Activated CD4-positive, alpha-beta T cell treated with anti-CD3 and anti-CD28 coated beads, Interleukin-2, amount 50 U/mL, for 16 hours (primary cell): ENCODE results near the gene BCDIN3D.

Source experiments
- DNase-seq: peaks from one replicate; pipeline ENCODE4 v3.0.0-alpha.2; 2020

The BCDIN3D gene

DNA sequence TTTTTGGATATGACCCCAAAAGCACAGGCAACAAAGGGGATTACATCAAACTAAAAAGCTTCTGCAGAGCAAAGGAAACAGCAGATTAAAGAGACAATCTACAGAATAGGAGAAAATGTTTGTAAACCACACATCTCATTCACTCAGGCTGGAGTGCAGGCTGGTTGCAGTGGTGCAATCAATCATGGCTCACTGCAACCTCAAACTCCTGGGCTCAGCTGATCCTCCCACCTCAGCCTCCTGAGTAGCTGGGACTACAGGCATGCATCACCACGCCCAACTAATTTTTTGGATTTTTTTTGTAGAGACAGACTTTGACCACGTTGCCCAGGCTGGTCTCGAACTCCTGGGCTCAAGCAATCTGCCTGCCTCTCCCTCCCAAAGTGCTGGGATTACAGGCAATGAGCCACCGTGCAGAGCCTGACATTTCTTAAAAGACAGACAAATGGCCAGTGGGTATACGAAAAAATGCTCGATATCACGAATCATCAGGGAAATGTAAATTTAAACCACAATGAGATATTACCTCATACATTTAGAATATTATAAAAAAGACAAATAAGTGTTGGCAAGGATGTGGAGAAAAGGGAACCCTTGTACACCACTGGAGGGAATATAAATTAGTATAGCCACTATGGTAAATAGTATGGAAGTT lies 24.5 kb downstream of the BCDIN3D start:
- no peak for DNase-seq

DNA sequence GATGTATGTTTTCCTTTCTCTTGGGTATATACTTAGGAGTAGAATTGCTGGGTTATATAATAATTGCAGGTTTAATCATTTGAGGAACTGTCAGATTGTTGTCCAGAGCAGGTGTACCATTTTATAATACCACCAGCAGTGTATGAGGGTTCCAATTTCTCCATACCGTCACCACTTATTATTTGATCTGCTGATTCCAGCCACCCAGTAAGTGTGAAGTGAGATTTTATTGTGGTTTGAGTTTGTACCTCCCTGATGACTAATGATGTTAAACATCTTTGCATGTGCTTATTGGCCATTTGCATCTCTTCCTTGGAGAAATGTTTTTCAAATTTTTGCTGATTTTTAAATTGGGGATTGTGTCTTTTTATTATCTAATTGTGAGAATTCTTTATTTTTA lies 29.8 kb downstream of the BCDIN3D start:
- no peak for DNase-seq

DNA sequence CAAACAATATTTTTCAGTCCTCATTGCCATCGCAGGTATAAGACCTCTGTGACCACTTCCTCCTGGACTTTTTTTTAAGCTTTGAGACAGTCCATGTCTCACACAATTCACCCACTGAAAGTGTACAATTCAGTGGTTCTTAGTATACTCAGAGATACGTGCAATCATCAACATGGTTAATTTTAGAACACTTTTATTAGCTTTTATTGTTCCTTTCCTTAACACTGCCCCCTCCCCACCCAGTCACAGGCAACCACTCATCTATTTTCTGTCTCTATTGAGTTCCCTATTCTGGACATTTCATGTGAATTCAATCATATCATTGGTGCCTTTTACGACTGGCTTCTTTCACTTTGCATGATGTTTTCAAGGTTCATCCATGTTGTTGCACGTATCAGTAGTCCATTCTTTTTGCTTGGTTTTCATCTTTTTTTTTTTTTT lies 30.9 kb downstream of the BCDIN3D start:
- no peak for DNase-seq

DNA sequence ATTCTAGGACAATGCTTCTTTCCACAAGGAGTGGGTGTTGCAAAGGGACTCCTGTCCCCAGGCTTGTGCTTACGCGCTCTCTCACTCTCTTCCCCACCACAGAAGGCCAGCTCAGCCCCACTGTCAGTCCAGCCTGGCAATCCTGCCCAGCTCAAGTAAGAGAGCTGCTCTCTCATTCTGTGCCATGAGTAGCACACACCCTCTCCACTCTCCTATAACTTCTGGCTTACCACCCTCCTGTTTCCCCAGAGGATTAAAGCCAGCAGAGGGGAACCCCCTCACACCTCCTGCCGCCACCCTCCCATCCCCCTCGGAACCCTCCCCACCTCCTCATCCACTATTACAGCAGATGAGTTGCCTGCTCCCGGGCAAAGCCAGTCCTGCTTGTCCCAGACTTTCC lies 31.8 kb downstream of the BCDIN3D start:
- no peak for DNase-seq

DNA sequence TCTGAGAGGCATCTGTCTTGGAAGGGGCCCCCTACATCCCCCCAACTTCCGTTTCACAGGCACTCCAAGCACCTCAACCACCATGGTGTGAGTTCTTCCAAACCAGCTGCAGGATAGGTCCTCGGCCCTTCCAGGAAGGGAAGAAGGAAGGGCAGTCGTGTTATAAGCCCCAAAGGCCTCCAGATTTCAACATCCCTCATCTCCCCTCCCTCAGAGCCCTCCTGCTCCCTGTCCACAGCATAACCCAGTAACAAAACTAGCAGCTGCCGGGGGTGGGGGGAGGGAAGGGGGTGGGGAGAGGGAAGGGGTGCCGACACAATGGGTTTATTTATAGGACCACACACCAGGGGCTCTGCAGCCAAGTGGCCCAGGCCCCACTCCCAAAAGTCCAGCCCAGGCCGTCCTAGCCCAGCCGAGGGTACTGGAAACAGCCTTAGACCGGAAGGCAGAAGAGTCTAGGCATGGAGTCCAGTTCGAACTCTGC lies 33.0 kb downstream of the BCDIN3D start:
- no peak for DNase-seq

DNA sequence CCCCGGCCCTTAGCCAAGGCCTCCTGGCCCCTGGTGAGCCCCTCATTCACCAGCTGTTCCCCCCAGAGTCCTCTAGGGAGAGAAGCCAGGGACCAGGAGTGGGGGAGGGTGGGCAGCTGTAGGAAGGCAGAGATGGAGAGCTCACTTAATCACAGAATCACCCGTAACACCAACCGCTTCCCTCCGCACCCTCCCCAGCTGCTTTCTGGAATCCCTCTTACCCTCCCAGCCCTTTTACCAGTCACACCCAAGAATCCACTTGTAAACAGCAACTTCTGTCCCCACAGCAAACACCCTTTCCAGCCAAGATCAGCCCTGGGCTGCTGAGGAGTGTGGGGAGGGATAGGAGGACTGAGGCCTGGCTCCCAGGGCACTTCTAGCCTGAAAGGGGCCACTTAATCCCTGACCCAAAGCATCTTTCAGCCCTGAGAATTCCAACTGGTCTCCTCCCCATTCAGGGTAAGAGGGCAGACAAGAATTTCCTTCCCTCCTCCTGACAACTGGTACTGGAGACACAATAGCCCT lies 33.5 kb downstream of the BCDIN3D start:
- DNase-seq, result no peak

DNA sequence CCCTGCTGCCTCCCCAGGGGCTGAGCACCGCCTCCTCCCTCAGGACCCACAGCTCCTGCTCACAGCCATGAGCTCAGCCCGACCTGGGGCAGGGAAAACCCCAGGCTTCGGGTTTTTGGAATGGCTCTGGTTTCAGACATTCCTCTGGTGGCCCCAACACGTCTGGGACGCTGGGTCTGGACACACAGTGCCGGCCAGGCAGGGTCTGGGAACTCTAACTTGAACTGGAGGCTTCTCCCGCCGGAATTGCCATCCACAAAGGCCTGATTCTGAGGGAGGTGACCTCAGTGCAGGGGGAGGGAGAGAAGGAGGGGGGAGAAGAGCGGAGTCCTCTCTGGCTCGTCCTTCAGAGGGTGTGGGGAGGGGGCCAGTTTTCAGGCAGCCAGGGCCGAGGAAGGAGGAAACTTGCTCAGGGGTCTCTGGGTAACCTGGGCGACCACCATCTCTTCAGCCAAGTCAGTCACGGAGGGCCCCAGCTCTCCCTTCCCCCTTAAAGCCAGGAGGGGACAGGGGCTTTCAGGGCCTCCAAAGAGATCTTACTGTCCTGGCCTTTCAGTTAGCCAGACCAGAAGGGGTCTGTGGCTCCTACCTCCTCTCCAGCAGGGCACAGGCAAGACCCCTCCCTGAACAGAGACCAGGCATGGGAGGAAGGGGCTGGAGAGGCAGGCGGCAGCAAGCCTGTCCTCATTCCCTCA lies 34.1 kb downstream of the BCDIN3D start:
- DNase-seq, result no peak

DNA sequence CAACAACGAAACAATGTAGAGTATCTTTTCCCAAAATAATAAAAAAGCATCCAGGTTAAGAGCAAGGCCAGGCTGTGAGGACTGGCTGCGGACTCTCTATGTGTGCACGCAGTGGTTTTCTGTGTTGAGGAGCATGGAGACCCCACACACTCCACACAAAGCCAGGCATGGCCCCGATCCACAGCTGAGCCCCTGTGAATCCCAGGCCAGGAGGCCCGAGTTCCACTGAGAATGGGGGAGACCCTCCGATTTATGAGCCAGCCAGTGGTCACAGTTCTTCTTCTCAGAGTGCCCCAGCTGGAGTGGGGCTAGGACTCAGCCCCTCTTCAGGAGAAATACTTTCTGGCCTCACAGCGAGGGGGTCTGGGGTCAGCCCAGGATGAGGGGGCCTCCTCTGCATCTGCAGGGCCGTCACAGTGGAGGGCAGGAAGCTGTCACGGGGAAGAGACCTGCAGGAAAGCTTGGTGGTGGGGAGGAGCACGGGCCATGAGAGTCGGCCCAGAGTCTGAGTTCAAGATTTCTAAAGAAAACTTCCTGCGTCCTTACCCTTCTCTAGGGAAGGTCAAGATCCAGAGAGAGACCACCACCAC lies 34.8 kb downstream of the BCDIN3D start:
- no peak for DNase-seq

DNA sequence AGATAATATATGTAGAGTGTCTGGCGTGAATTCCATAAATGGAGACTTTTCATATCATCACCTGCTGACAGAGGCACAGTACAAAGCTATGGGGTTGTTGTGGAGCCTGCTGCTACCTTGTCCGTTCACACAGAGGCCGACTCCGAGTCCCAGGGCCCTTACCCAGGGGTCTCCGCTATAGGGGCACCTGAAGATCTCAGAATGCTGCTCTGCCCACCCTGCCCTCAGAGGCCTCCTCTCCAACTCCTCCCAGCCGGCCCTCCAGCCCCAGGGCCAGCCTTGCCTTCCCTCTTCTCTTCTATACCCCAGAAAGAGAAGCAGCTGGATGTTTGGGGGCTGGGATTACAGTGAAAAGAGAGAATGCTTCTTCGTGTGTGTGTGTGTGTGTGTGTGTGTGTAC lies 36.0 kb downstream of the BCDIN3D start:
- DNase-seq, result no peak

DNA sequence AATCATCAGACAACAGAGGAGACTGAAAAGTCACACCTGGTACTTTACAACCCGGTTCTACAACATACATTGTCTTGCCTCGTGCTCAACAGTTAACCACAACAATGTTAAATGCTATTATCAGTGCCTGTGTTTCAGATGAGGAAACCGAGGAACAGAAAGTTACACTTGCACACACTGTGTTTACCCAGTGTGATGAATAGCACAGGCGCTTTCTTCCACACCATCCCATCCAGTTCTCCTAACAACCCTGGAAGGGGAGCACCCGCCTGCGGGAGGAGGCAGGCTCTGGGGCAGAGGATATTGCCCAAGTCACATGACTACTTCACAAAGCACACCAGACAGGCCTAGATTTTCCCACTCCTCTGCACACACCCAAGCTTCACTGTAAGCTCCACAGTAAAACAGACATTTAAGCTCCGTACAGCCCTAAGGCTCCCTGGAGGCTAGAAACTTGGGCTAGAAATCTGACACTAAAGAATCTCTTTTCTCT lies 36.5 kb downstream of the BCDIN3D start:
- DNase-seq, result no peak

DNA sequence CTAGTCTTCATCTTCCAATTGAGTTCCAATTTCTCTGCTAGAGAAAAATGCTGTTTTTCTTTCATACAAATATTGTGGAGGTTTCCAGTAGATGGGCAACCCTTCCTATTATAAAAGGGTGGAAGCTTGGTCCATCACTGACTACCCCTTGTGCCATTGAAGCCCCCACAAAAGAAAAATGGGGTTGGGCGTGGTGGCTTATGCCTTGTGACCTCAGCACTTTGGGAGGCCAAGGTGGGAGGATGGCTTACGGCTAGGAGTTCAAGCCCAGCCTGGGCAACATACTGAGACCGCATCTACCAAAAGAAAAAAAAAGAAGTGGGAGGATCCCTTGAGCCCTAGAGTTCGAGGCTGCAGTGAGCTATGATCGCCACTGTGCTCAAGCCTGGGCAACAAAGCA lies 37.5 kb downstream of the BCDIN3D start:
- no peak for DNase-seq

DNA sequence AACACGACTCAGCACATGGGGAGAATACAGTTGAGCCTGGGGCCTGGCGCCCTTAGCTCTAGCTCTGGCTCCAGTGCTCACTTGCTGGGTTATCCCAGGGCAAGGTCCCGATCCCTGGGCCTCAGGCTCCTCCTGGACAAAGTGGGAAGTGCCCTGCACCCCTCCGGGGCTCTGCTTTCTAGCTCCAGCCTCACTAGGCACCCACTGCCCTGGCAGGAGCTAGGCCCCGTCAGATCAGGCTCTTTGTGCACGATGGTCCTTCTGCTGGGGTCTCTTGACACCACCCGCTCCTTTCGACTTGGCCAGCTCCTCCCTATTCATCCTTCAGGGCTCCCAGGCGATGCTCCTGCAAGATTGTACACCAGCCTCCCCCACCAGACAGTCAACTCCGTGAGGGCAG lies 38.1 kb downstream of the BCDIN3D start:
- no peak for DNase-seq

DNA sequence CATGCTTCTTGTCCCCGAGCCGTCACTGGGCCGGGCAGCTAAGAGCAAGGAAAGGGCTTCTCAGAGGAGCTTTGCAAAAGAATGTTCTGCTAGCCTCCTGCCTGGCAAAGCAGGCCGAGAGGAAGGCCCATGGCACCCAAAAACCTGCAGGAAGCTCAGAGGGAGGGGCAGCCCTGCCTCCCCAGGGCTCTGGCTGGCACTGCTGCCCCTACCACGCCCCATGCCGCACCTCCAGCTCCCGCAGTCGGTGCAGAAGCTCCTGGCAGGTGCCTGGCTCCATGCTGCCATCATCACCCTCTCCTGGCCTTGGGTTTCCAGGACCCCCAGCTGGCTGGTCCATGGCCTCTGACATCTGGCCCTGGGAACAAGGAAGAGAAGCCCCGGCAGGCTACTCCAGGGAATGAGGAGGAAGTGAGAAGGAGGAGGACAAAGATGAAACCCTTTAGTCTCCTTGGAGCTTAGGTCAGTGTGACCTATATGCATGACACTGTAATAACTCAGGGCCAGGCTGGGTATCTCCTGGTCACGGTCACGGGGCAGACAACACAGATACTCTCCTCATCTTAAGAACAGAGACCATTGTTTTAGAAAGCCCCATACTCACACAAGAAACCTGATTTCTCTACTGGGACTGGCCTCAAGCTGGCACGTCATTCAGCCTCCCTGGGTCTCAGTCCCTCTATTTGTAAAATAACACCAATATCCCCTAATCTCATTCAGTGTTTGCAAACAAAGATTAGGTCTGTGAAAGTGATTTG lies 39.0 kb downstream of the BCDIN3D start:
- no peak for DNase-seq

DNA sequence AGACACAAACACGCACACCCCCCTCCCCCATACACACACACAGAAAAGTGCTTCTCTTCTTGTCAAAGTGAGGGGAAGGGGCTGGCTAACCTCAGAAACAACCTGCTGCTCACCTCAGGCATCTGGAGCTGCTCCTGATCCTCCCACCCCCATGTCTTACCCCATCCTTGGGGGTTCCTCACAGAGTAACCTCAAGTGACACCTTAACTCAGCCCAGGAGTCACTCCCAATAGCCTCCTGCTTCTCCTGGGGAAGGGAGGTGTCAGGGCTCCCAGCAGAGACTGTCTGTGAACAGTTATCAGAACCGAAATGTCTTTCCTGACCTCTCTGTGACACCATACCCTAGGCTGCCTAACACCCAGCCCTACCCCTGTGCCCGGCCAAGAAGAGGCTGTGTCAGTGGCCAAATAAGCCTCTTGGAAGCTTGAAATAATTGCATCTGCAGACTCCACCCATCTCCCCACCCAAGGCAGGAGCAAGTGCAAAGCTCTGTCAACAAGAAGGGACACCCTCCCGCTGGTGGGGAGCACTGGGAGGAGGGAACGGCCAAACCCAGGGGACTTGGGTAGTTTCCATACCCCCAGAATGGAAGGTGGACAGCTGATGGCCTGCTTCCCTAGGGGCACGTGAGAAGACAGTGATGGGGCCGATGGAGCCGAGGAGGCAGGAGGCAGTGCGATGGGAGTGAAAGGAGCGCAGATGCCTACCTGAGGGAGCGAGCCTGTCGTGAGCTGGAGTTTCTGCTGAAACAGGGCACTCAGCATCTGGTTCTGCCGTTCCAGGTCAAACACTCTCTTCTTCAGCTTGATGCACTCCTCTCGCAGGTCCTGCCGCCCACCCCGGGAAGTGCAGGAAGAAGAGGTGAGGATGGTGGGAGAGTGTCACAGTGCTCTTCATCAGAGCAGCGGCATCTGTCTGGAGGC lies 41.5 kb downstream of the BCDIN3D start:
- no peak for DNase-seq

DNA sequence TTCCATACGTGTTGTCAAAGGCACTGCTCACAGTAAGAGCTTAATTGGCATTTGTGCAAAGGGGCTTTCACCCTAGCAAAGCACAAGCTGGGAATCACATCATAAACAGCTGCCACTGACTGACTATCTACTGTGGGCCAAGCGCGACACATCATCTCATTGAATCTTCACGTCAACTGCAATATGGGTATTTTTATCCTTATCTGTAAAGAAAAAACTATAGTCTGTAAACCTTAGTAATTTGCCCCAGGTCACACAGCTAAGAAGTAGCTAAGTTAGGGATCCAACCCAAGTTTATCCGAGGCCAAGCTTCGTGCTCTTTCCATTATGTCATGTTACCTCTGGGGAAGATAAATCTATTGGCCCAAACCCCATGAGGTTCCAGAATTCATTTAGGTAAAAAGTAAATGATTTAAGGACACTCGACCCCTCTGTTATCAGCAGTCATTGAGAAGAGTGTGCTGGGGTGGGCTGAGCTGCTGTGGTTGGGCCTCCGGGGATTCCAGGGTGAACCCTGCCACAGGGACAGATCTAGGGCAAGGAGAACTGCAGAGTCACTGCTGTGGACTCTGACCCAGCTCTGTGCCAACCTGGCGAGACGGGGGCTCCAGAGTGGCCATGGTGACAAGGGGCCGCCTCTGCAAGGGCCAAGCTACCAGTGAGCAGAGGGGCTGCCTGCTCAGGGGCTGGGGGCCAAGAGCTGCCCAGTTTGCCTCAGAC lies 42.3 kb downstream of the BCDIN3D start:
- no peak for DNase-seq

DNA sequence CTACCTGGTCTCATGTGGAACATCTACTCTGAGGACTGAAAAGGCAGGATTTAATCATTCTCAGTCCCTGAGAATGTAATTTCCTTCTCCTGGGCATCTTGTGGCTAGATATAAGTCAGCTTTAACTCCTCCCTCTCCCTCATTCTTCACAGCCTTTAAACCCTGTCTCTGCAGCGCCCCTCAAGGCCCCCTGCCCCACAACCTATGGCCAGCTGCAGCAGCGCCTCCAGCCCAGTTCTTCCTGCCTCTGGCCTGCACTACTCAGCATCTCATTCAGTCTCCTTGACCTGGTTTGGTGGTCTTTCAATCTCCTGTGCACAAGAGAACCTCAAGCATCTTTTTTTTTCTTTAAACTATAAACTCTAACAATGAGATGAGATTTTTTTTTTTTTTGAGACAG lies 44.0 kb downstream of the BCDIN3D start:
- no peak for DNase-seq

DNA sequence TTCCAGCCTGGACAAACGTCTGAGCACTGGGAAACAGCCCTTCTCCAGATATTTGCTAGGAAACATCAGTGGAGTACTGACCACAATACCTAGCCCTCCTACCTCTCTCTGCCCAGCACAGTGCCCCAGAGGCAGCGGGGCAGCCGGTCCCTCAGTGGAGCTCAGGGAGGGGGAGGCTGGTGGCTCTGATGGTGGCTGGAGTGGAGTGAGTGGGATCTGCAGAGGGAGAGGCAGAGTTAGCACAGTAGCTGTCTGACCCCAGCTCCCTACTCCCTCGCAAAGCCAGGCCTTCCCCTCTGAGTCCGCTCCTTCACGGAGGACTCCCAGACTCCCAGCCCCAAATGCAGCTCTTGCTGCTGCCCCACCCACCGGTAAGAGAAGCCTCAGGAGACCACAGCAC lies 44.7 kb downstream of the BCDIN3D start:
- no peak for DNase-seq

DNA sequence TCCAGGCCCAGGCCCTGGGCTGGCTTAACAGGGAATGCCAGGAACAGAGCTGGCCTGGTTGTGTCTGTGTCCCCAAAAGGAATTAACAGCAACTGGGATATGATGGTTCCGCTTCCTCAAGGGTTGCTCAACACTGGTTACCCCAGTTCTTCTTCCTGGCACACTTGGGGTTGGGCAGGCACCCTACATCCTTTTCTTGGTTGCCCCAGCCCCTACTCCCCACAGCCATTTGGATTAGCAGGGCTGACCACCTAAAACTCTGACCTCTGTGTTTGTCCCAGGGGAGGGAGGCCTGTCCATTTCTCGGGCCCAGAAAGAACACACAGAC lies 45.5 kb downstream of the BCDIN3D start:
- DNase-seq, result no peak

DNA sequence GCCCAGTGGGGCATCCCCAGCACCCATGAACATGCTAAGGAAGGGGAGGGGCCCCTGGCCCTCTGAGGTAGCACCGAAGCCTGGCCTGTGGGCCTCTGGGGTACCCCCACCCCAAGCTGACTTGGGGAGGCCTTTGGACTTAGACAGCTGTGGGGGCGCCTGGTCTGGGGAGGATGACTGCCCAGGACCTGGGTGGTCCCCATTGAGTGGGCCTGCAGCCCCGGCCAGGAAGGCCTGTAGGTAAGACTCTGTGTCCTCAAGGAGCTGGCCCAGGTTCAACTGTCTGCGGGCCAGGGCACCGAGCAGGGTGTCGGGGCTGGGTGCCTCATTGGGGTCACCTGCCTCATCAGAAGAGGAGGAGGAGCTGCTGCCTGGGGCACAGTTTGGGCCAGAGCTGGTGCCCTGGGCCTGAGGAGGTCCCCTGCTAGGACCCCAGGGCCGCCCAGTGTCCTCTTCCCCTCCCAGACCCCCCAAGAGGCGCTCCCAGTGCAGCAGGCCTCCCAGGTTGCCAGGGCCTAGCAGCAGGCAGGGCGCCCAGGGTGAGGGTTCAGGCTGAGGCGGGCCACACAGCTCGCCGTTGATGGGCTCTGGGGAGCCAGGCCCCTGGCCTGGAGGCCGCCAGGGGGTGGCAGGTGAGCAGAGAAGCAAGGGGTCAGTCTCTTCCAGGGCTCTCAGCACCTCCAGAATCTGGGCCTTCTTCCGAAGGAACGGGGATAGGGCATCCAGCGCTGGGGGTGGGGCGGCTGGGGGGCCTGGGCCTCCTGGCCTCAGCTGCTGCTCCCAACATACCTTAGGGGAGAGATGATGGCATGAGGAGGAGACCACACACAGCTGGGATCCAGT lies 46.1 kb downstream of the BCDIN3D start:
- no peak for DNase-seq

DNA sequence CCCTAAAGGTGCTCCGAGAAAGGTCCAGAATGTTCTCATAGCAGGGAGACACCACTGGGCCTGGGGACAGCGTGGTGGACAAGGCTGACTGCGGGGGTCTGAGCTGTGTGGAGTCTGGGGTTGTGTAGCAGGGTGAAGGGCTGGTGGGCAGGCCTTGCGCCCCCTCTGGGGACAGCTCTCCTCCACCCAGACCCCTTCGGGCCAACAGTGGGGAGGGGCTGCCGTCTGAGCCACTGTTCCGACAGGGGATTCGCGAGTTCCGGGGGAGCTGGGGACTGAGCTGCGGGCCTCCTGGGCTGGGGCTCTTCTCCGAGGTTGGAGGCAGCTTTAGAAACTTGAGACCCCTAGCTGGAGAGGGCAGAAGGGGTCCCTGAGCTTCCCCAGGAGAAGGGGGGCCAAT lies 46.8 kb downstream of the BCDIN3D start:
- no peak for DNase-seq
